Activated naive CD4-positive, alpha-beta T cell treated with anti-CD3 and anti-CD28 coated beads, Interleukin-2, amount 50 U/mL, for 24 hours (primary cell): ENCODE data around the gene DLGAP4.

Source experiments
- H3K27ac Mint-ChIP-seq: one replicate; pipeline ENCODE4 v1.8.0; 2021; ENCODE audit warnings: mild to moderate bottlenecking, mixed read lengths
- H3K27me3 Mint-ChIP-seq: one replicate; pipeline ENCODE4 v1.8.0; 2021; ENCODE audit warnings: mixed read lengths
- H3K36me3 Mint-ChIP-seq: one replicate; pipeline ENCODE4 v1.8.0; 2021; ENCODE audit warnings: mixed read lengths
- H3K4me1 Mint-ChIP-seq: one replicate; pipeline ENCODE4 v1.8.0; 2021; ENCODE audit warnings: mixed read lengths
- H3K4me3 Mint-ChIP-seq: one replicate; pipeline ENCODE4 v1.8.0; 2021; ENCODE audit warnings: mild to moderate bottlenecking, mixed read lengths
- H3K9me3 Mint-ChIP-seq: one replicate; pipeline ENCODE4 v1.8.0; 2021; ENCODE audit warnings: mixed read lengths

Gene DLGAP4

DNA sequence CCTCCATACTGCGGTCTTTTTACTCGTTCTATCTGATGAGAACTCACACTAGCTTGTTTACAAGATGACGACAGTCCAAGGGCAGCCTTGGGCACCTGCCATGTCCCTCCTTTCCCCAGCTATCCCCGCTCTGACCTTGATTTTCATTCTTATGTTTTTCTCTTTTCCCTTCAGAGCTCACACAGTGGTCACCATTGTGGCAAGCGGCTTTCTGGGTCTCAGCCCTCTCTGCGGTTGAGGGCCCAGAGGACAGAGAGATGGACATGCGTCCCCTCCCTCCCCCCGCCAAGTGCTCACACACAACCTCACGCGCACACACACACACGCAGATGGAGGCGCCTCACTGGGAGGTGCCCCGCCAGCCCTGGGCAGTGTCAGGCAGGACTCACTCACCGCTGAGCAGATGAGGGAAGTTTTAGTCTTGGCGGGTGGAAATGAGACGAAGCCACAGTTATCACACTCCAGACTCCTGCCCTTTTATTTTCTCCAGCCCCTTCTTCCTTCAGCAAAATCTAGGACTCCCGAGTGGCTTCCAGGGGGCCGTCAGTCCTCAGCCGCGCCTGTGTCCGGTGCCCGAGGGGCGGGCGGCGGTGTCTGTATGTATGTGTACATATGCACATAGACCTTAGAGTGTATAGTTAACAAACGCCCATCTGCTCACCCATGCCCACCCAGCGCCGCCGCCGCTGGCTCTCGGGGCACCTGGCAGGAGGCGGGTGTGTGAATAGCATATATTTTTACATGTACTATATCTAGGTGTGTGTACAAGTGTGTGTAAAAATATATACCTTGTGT, 221.4 kb downstream of the DLGAP4 start:
- no peak overlapping the region for H3K4me3 Mint-ChIP-seq
- H3K27me3 Mint-ChIP-seq: no peaks in the 10 kb centered on the region
- H3K9me3 Mint-ChIP-seq: no peaks in the 10 kb centered on the region
- peaks cover 6% of the 10 kb centered on the region for H3K36me3 Mint-ChIP-seq
- no peaks in the 10 kb centered on the region for H3K4me1 Mint-ChIP-seq
- no peak overlapping the region for H3K27ac Mint-ChIP-seq

DNA sequence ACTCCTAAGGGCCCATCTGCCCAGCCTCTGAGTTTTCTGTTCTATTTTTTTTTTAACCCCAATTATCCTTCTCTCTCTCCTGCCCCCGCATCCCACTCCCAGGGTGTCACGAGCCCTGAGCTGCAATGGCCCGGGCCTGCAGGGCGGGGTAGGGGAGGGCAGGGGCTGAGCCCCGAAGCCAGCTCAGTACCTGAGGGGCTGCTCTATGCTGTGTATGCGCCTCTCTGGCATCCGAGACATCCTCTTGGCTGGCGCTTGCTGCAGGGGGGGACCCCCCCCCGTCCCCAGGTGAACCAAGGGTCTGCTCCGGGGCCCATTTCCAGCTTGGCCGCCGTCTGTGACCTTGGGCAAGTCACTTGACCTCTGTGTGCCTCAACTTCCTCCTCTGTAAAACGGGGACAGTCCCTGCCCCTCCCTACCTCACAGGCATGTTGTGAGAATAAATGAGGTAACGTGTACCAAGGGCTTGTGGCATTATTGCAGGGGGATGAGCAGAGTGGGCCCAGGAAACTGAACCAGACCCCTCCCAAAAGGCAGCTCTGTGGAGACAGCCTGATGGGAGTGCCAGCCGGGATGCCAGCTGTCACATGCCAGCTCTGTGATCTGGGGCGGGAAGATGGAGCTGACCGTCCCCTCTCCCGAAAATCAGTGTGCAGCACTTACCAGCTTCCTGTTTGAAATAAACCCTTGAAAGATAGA, 222.2 kb downstream of the DLGAP4 start:
- no peaks in the 10 kb centered on the region for H3K9me3 Mint-ChIP-seq
- no peak overlapping the region for H3K4me3 Mint-ChIP-seq
- no peaks in the 10 kb centered on the region for H3K27me3 Mint-ChIP-seq
- H3K36me3 Mint-ChIP-seq: peaks cover 6% of the 10 kb centered on the region
- no peaks in the 10 kb centered on the region for H3K4me1 Mint-ChIP-seq
- H3K27ac Mint-ChIP-seq: no peak overlapping the region

DNA sequence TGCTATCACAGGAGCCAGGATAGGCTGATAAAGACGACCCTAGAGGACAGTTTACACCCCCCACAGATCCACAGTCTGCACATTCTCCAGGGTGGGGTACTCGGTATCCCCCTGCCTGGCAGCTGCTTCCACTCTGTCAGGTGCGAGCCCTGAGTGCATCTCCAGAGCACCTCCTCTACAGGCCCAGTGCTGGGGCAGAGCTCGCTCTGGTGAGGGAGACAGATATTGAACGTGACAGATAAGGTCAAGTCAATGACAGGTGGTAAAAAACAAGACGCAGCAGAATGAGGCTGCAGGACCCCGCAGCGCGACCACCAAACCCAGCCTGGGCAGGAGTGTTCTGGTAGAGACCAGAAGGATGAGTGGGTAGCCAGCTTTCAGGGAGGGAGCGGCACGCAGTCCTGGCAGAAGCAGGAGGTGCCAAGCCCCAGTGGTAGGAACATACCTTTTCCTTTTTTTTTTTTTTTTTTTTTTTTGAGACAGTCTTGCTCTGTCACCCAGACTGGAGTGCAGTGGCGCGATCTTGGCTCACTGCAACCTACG, 222.8 kb downstream of the DLGAP4 start:
- Mint-ChIP-seq H3K4me3 (no peak overlapping the region), H3K27ac (no peak overlapping the region), H3K36me3 (peaks cover 6% of the 10 kb centered on the region), H3K4me1 (no peaks in the 10 kb centered on the region), H3K9me3 (no peaks in the 10 kb centered on the region), H3K27me3 (no peaks in the 10 kb centered on the region)

DNA sequence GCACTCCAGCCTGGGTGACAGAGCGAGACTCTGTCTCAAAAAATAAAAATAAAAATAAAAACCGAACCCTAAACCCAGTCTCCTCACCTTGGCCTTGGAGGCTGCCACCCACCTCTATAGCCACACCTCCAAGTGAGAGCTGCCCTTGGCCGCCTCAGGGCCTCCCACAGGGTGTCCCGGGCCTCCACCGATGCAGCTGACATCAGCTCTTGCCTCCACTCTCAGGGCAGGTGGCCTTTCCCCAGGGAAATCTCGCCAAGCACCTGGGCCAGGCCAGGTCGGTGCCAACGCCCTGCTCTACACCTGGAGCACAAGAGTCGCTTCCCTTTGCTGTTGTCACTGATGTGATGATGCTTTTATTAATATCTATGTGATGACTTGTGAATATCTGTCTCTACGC, 226.2 kb downstream of the DLGAP4 start:
- H3K36me3 Mint-ChIP-seq: peaks cover 2% of the 10 kb centered on the region
- H3K9me3 Mint-ChIP-seq: no peaks in the 10 kb centered on the region
- H3K27me3 Mint-ChIP-seq: no peaks in the 10 kb centered on the region
- no peak overlapping the region for H3K4me3 Mint-ChIP-seq
- H3K27ac Mint-ChIP-seq: no peak overlapping the region
- no peaks in the 10 kb centered on the region for H3K4me1 Mint-ChIP-seq

DNA sequence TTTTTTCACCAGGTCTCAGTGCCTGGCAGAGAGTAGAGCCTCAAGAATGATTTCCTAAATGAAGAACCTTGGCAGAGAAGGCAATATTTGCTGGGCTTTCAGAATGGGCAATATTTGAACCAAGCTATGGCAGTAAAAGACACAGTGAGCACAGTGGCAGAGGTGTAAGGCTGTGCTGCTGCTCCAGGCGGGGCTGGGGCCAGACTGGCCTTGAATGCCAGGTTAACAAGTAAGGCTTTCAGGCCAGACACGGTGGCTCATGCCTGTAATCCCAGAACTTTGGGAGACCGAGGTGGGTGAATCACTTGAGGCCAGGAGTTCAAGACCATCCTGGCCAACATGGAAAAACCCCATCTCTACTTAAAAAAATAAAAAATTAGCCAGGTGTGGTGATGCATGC, 226.7 kb downstream of the DLGAP4 start:
- H3K27ac Mint-ChIP-seq: no peak overlapping the region
- no peak overlapping the region for H3K4me3 Mint-ChIP-seq
- no peaks in the 10 kb centered on the region for H3K36me3 Mint-ChIP-seq
- H3K9me3 Mint-ChIP-seq: no peaks in the 10 kb centered on the region
- H3K27me3 Mint-ChIP-seq: no peaks in the 10 kb centered on the region
- H3K4me1 Mint-ChIP-seq: no peaks in the 10 kb centered on the region

DNA sequence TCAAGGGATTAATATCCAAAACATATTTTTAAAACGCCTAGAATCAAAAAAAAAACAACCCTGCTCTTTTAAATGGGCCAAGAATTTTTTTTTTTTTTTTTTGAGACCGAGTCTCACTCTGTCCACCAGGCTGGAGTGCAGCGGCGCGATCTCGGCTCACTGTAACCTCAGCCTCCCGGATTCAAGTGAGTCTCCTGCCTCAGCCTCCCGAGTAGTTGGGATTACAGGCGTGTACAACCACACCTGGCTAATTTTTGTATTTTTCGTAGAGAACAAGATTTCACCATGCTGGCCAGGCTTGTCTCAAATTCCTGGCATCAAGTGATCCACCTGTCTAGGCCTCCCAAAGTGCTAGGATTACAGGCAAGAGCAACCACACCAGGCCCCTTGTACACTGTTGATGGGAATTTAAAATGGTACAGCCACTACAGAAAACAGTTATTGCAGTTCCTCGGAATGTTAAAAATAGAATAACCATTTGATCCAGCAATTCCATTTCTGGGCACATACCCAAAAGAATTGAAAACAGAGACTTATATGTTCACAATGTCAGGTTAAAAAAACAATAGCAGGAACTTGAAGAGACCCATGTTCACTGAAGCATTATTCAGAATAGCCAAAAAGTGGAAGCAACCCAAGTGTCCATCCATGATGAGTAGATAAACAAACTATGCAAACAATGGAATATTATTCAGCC, 232.0 kb downstream of the DLGAP4 start:
- H3K9me3 Mint-ChIP-seq: no peaks in the 10 kb centered on the region
- no peak overlapping the region for H3K4me3 Mint-ChIP-seq
- H3K27ac Mint-ChIP-seq: no peak overlapping the region
- no peaks in the 10 kb centered on the region for H3K27me3 Mint-ChIP-seq
- no peaks in the 10 kb centered on the region for H3K36me3 Mint-ChIP-seq
- no peaks in the 10 kb centered on the region for H3K4me1 Mint-ChIP-seq

DNA sequence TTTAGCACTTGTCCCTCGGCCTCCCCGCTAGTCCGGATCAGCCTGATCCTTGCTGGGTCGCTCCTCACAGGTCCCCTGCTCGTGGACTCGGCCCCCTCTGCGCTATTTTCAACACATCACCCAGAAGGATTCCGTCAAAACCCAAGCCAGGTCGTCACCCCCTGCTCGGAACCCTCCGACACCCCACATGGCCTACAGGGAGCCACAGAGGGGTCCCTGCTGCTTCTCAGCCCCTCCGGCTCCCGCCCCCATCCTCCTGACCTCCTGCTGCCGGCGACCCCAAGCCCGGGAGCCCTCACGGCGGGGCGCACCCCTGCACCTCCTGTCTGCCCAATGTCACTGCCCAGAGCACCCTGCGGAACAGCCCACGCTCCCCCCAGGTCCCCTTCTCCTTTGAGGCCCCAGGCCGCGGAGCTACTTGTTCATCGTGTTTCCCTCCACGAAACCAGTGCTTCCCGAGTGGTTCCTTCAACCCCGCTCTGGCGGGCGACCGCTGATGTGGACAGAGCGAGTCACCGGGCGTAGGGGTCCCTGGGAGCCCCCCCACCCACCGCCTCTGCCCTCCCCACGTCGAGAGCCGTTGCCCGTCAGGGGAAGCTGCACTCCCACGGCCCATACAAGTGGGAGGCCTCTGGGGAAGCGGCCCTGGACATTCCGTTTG, 234.5 kb downstream of the DLGAP4 start:
- Mint-ChIP-seq H3K36me3 (no peaks in the 10 kb centered on the region), H3K27me3 (no peaks in the 10 kb centered on the region), H3K4me1 (no peaks in the 10 kb centered on the region), H3K9me3 (no peaks in the 10 kb centered on the region), H3K27ac (no peak overlapping the region), H3K4me3 (no peak overlapping the region)

DNA sequence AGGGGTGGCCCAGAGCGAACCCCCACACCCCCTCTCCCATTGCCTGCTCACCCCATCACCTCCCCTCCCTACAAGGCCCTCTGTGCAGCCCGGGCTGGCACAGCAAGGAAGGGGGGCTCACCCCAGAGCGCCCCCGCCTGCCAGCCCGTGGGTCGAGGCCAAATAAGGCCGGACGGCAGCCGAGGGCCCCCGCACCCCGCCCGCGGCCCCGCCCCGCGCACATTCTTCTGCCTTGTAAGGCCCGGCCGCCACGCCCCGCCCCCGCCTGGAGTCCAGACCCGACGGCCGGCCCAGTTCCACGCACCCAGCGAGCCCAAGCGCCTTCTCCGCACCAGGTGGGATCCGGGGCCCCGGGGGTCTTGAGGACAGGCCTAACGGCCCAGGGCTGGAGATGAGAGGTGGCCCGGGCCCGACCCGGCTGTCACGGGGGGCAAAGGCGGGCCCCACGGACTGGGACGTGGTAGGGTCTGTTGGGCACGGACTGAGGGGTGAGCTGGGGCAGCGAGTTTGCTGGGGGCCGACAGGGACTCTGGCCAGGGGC, 235.2 kb downstream of the DLGAP4 start, which contains the start of gene MYL9:
Gene MYL9 (plus strand): TSS at position 293 of the 541 bp plus-strand sequence. CDS start 3,366 bp downstream, outside the sequence.
- Mint-ChIP-seq H3K4me3 (no peak within 1 kb of the TSS), H3K36me3 (no peaks in the 10 kb centered on the region), H3K9me3 (no peaks in the 10 kb centered on the region), H3K4me1 (no peaks in the 10 kb centered on the region), H3K27ac (no peak within 1 kb of the TSS), H3K27me3 (no peaks in the 10 kb centered on the region)

DNA sequence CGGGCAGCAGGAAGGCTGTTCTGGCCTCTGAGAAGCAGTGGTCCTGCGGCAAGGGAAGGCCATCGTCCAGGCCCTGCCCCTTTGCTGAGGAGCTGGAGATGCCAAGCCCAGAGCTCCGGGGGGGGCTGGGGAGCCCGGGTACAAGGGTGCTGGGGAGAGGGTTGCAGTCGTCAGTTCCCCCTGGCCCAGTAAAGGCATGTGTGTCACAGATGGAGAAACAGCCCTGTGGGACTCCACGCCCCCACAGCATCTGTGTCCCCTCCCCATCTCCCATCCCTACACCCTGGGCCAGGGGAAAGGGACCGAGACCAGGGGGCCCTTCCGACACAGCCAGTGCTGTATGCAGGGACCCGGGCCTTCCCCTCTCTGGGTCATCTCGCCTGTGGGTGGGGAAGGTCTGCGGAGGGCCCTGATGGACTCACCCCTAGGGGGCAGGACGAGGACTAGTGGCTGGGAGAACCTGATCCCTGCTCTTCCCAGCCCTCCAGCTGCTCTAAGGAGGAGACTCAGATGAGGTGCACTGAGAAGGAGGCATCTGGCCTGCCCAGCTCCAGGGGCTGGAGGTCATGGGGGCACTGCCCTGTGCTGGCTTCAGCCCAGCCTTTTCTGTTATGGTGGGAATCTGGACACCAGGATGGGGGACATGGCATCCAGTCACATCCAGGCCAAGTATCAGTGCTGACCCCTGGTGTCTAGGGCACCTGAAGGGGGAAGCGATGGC, 235.8 kb downstream of the DLGAP4 start:
- H3K4me3 Mint-ChIP-seq: no peak overlapping the region
- no peak overlapping the region for H3K27ac Mint-ChIP-seq
- no peaks in the 10 kb centered on the region for H3K27me3 Mint-ChIP-seq
- H3K36me3 Mint-ChIP-seq: no peaks in the 10 kb centered on the region
- no peaks in the 10 kb centered on the region for H3K9me3 Mint-ChIP-seq
- H3K4me1 Mint-ChIP-seq: no peaks in the 10 kb centered on the region

DNA sequence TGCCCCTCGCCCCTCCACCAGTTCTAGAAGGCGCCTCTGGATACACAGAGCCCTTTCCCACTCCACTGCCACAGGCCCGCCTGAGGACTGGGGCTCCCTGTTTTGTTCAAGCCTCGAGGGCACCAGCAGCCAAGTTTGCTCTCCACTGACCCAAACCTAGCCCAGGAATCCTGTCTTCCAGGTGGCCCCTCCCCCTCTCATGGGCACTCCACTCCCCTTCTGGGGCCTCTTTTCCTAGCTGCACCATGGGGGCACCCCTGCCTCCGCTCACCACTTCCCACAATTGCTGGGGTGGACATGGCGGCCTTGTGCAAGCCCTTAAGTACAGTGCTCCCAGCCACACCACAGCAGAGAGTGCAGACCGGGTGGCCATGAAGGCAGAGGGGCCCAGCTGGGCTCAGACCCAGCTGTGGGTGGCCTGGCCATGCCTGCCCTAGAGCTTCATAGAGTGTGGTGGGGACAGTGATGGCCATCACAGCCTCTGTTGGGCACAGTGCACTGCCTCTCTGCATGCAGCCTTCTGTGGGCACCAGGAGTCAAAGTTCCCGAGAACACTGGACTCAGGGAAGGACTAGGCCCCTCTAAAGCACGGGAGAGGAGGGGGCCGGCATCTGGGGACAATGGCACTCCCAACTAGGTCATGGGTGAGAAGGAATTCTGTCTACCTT, 236.5 kb downstream of the DLGAP4 start:
- Mint-ChIP-seq H3K27me3 (no peaks in the 10 kb centered on the region), H3K4me3 (no peak overlapping the region), H3K36me3 (no peaks in the 10 kb centered on the region), H3K4me1 (no peaks in the 10 kb centered on the region), H3K27ac (no peak overlapping the region), H3K9me3 (no peaks in the 10 kb centered on the region)

DNA sequence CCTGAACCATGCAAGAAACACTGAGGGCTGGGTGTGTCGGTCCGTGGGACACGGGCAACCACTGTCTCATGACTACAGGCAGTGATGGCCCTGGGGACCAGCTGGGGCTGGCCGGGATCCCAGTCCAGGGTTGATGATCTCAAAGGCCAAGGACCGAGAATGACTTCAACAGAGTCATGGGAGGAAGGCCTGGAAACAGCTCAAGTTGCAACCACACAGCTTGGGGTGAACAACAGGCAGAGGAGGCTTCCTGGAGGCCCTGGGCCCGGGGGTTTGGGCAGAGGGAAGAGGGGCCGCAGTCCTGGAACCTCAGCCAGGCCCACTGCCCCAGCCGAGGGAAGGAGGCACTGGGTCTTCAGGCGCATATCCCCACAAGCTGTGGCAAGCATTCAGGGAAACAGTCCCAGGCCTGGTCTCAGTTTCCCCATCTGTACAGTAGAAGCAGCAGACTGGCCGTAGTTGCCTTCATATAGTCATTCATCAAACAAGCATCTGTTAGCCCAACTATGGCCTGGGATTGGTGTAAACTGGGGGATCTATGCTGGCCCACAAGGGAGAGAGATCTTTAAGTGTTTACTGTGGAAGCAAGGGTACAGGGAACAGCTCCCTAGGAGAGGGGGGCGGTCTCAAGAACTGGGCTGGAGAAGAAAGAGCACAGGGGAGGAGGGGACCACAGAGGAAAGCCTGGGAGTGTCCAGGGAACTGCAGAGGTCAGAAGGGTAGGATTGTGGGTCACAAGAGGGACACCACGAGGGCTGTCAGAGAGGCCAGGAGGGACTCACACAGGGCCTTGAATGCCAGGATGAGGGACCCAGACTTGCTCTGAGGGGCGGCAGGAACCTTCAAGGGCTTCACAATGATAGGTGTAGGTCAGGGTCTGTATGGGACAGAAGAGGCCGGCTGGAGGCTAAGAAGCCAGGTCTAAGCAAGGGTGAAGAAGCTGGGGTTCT, 237.3 kb downstream of the DLGAP4 start:
- Mint-ChIP-seq H3K9me3 (no peaks in the 10 kb centered on the region), H3K27me3 (no peaks in the 10 kb centered on the region), H3K36me3 (no peaks in the 10 kb centered on the region), H3K4me1 (no peaks in the 10 kb centered on the region), H3K4me3 (no peak overlapping the region), H3K27ac (no peak overlapping the region)

DNA sequence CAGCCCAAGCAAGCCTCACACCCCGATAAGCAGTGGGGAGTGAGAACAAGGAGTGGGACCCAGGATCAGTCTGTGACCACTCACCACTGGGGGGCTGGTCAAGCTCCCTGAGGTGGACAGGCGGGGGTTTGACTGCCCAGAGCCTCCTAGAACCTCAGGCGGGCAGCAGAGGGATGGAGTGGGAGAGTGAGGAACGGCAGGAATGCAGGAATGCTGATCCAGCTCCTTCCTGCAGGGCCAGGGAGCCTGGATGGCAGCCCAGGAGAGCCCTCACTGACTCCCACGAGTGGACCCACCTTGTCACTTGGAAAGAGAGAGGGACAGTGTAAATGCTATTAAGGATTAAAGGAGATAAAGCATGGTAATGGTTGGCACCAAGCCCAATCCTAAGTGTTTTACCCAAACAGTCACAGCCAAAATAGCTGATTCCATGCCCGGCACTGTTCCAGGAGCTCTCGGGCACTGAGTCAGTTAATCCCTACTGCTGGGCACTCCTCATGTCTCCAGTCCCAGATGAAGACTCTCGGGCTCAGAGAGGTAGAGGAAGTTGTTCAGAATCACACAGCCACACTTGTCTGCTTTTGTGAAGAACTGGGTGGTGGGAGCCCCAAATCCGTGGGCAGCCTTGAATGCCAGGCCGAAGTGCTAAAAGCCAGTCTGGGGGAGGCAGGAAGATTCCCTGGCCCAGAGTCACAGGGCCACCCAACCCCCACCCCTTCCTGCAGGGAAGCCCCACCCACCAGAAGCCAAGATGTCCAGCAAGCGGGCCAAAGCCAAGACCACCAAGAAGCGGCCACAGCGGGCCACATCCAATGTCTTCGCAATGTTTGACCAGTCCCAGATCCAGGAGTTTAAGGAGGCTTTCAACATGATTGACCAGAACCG, 238.2 kb downstream of the DLGAP4 start:
- Mint-ChIP-seq H3K27ac (no peak overlapping the region), H3K4me1 (no peaks in the 10 kb centered on the region), H3K9me3 (no peaks in the 10 kb centered on the region), H3K4me3 (no peak overlapping the region), H3K27me3 (no peaks in the 10 kb centered on the region), H3K36me3 (no peaks in the 10 kb centered on the region)
